SH-SY5Y (cell line): ENCODE results near the gene ZNRF1.

Experiments
- GATA2 ChIP-seq: IDR thresholded peaks from 2 replicates; pipeline ENCODE4 v1.6.1; 2011; ENCODE audit warnings: mild to moderate bottlenecking, low read depth, low read length
- GATA3 ChIP-seq: IDR thresholded peaks from 2 replicates; pipeline ENCODE4 v1.6.1; 2011; ENCODE audit warnings: low read depth, mild to moderate bottlenecking, low read length, moderate library complexity

GRCh38 chr16:75127713-75128415 is 129.0 kb downstream of the ZNRF1 start:
- no peak for TF ChIP-seq GATA3
- no peak for TF ChIP-seq GATA2
